Sigmoid colon (tissue), 3 donors: ENCODE results near the gene PRKCI.

Source experiments
- POLR2A ChIP-seq, 2 donors: fragments of 450-650 bp; IDR thresholded peaks; one replicate each; pipeline ENCODE4 v1.6.1; 2016; ENCODE audit warnings: antibody characterized with exemption in 2 of 2, mild to moderate bottlenecking in 2 of 2, moderate library complexity in 2 of 2
- TF ChIP-seq, protein P1 (sequence below), 4 experiments: fragments of 450-650 bp in 3 of 4; fragments of 200-600 bp in 1 of 4; IDR thresholded peaks; one replicate each; pipeline ENCODE4 v1.5.1; 2016 to 2019; ENCODE audit warnings: antibody characterized with exemption in 4 of 4, mild to moderate bottlenecking in 3 of 4, moderate library complexity in 2 of 4

DNA sequence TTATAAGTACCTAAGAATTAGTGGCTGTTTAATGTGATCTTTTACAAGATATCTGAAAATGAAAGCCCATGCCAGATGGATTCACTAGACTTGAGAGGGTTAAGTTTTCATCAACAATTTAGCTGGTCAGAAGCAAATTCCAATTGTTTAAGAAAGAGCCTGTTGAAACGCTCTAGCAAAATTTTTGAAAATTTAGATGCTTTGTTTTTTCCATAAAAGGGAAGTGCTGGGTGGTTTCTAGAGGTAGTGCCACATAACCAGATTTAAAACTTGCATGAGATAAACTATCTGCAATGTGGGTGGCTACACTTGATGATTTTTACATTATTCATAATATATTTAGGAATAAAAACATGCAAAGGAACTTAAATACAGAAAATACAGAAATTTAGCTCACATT, 86.8 kb downstream of the PRKCI start:
- TF ChIP-seq, protein P1, sequence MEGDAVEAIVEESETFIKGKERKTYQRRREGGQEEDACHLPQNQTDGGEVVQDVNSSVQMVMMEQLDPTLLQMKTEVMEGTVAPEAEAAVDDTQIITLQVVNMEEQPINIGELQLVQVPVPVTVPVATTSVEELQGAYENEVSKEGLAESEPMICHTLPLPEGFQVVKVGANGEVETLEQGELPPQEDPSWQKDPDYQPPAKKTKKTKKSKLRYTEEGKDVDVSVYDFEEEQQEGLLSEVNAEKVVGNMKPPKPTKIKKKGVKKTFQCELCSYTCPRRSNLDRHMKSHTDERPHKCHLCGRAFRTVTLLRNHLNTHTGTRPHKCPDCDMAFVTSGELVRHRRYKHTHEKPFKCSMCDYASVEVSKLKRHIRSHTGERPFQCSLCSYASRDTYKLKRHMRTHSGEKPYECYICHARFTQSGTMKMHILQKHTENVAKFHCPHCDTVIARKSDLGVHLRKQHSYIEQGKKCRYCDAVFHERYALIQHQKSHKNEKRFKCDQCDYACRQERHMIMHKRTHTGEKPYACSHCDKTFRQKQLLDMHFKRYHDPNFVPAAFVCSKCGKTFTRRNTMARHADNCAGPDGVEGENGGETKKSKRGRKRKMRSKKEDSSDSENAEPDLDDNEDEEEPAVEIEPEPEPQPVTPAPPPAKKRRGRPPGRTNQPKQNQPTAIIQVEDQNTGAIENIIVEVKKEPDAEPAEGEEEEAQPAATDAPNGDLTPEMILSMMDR (IDR thresholded peaks at IDR 0.05): no peak
- TF ChIP-seq POLR2A (IDR thresholded peaks at IDR 0.05): no peak
